ENCODE data around the gene GPR152.
"Not testable (repeated sequence)": the region's sequence is repeated elsewhere in the genome, so short reads cannot be mapped to it uniquely, and the experiment has no call there.

Gene GPR152

DNA sequence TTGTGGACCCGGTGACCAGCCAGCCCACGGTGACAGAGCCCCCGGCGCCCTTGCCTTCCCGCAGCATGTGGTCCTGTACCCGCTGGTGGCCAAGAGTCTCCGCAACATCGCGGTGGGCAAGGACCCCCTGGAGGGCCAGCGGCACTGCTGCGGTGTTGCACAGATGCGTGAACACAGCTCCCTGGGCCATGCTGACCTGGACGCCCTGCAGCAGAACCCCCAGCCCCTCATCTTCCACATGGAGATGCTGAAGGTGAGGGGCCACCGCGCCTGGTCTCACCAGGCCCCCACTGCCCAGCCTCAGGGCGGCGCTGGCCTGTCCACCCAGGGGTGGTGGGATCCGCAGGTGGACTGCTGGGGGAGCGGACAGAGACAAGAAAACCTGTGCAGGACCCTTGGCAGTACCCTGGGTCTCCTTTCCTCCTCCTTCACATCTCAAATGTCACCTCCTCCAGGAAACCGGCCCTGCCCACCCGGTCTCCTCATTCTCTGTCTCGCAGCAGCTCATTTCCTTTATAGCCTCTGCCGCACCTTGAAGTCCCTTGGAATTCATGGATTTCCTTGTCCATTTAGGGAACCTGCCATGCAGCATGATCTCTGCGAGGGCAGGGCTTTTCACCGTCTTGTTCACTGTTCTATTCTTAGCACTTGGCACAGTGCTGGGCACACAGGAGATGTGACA lies 36.8 kb upstream of the GPR152 start:
- no peak for DNase-seq

DNA sequence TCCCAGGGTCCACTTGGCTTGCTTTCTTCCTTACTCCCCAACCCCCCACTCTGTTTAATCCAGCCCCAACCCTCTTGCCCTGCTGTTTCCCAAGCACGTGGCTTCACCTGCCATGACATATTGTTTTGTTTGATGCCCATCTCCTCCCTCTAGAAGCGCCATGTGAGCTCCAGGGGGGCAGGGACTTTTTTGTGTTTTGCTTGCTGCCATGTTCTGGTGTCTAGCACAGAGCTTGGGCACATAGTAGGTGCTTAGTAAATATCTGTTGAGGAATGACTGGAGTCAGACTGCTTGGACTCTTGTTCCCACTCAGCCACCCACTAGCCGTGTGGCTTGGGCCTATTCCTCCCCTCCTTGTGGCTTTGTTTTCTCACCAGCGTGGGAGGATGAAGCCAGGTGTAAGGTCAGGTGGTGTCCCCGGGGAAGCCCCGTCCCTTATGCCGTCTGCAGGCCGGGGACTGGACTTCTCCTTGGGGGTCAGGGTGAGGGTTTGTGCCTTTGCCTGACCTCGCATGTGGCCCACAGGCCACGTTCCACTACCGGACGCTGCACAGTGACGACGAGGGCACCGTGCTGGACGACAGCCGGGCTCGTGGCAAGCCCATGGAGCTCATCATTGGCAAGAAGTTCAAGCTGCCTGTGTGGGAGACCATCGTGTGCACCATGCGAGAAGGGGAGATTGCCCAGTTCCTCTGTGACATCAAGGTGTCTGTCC lies 34.1 kb upstream of the GPR152 start:
- DNase-seq: peak; percentile 45

DNA sequence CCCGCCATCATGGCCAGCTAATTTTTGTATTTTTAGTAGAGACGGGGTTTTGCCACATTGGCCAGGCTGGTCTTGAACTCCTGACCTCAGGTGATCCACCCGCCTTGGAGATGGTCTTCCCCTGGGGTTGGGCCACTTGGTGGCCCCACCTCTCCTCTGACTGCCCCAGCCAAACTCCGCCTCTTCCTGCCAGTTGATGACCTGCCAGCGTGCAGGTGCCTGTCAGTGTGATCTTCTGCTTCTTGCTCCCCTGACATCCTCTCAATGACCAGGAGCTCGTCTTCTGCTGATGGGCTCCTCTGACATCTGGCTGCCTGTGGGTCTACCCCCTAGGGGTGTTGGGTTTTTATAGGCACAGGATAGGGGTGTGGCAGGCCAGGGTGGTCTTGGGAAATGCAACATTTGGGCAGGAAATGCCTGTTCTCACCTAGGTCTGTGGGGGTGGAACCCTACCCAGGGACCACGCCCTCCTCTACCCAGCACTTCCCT lies 33.4 kb upstream of the GPR152 start:
- peak; percentile 43 for DNase-seq

DNA sequence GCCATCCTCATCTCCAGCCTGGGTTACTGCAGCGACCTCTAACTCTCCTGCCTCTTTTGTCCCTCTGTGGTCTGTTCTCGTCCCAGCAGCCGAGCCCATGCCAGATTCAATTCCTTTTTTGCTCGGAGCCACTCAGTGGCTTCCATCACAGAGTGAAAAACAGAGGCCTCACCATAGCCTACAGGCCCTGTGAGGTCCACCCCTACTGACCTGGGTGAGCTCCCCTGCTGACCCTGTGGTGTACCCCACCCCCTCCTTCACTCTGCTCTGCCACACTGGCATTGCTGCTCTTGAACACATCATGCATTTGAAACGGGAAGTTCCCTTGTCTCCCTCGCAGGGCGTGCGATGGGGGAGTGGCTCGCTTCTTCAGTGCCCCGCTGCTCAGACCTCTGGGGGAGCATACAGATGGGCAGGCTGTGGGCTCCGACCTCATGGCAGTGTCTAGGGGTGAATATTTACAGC lies 32.4 kb upstream of the GPR152 start:
- DNase-seq: peak; percentile 74

DNA sequence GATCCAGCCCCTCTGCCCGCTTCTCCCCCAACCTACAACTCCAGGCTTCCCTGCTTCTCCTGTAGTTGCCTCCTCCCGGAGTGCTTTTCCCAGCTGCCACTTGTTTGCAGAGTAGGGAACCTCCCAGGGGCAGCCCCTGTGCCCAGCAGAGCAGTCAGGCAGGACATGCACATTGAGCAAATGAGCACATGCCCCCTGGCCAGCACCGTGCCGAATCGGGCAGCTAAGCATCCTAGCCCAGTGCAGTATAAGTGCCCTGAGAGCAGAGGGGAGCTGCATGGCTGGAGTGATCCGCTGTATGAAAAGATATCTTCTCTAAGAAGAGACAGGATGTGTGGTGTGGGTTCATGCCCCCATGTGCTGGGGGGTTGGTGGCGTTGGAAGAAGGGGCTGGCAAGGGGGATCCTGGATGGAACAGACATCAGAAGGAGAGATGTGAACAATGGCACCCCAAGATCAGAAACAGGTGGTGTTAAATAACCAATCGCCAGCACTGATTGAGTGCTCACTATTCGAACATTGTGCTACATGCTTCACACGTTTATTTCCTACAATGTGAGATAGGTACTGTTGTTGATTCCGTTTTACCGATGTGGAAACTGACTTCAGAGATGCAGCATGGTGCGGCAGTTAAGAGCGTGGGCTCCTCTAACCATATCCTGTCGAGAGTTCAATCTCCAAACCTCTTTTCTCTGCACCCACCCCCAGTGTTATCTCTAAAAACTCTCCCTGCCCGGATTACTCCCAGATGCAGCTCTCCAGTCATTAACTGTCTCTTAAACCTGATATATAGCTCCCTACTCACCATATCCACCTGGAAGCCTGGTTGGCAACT lies 31.5 kb upstream of the GPR152 start:
- DNase-seq: peak; percentile 60

DNA sequence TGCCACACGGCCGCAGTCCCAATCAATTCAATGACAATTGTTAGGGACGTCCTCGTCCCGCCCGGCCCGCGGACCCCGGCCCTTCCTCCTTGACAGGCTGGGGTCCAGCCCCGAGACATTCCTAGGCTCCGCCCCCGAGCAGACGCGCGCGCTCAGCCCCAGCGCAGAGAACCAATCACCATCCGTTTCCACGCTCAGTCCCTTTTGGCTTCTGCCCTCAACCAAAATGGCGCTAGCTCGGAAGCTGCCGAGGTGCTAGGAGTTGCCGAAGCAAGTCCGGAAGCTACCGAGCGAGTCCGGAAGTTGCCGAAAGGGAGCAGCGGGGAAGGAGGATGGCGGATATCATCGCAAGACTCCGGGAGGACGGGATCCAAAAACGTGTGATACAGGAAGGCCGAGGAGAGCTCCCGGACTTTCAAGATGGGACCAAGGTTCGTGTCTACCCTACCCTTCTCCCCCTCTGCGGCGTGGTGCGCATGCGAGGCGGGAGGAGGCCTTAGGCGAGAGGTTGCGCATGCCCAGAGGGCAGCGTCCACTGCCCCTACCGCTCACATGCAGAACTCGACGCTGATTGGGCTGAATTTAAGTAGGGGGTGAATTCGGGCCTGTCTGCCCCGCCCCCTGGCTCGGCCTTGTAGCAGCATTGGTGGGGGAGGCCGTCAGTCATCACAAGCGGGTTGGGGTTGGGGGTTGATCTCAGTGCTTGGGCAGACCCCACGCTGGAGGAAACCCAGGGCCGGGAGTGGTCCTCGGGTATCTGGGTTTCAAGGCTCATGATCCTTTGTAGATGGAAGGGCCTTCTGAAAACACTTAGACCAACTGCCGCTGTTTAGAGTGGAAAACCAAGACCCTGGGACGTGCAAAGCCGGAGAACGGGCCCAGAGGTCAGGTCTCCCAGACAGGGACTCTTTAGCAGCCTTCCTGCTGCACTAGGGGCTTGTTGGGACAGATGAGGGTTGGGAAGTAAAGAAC lies 30.6 kb upstream of the GPR152 start, which contains the start of gene AIP:
AIP (plus strand) TSS at position 200 of the 972 bp plus-strand sequence; CDS start at position 333, 133 bp downstream.
- DNase-seq: peak; percentile 98

DNA sequence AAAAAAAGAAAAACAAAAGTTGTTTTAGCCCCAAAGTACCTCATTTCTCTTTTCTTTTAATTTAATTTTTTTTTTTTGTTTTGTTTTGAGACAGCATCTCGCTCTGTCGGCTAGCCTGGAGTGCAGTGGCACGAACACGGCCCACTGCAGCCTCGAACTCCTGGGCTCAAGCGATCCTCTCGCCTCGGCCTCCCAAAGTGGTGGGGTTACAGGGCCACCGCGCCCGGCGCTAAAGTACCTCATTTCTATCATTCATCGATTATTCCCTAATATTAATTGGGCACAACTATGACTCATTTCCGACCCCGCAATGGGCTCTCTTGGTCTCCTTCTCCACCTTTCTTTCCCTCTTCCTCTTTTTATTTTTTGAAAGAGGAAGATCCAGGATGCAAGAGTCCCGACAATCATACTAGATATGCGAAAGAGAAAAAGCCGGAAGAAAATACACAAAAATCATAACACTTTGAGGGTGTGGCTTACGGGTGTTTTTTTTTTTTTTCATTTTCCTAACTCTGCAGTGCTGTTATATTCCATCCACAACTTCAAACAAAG lies 29.8 kb upstream of the GPR152 start:
- DNase-seq: no peak

DNA sequence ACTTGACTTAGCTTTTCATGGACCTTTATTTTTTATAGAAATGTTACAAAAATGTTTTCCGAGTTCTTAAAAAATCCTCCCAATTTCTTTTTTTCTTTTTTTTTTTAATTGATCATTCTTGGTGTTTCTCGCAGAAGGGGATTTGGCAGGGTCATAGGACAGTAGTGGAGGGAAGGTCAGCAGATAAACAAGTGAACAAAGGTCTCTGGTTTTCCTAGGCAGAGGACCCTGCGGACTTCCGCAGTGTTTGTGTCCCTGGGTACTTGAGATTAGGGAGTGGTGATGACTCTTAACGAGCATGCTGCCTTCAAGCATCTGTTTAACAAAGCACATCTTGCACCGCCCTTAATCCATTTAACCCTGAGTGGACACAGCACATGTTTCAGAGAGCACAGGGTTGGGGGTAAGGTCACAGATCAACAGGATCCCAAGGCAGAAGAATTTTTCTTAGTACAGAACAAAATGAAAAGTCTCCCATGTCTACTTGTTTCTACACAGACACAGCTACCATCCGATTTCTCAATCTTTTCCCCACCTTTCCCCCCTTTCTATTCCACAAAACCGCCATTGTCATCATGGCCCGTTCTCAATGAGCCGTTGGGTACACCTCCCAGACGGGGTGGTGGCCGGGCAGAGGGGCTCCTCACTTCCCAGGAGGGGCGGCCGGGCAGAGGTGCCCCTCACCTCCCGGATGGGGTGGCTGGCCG lies 25.0 kb upstream of the GPR152 start:
- not testable (repeated sequence) for DNase-seq

DNA sequence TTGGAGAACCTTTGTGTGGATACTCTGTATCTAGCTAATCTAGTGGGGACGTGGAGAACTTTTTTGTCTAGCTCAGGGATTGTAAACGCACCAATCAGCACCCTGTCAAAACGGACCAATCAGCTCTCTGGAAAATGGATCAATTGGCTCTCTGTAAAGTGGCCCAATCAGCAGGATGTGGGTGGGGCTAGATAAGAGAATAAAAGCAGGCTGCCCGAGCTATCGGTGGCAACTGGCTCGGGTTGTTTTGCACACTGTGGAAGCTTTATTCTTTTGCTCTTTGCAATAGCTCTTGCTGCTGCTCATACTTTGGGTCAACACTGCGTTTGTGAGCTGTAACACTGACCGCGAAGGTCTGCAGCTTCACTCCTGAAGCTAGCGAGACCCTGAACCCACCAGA lies 24.2 kb upstream of the GPR152 start:
- DNase-seq: not testable (repeated sequence)

DNA sequence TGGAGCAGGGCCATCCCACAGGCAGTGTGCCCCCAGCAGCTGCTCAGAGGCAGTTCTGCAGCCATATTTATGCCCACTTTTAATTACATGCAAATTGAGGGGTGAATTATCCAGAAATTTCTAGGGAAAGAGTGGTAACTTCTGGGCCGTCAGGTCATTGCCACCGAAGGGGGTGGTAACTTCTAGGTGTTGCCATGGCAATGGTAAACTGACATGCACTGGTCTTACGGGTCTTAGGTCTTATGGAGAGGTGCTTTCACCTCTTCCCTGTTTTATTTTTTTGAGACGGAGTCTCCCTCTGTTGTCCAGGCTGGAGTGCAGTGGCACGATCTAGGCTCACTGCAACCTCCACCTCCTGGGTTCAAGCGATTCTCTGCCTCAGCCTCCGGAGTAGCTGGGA lies 20.4 kb upstream of the GPR152 start:
- no peak for DNase-seq

DNA sequence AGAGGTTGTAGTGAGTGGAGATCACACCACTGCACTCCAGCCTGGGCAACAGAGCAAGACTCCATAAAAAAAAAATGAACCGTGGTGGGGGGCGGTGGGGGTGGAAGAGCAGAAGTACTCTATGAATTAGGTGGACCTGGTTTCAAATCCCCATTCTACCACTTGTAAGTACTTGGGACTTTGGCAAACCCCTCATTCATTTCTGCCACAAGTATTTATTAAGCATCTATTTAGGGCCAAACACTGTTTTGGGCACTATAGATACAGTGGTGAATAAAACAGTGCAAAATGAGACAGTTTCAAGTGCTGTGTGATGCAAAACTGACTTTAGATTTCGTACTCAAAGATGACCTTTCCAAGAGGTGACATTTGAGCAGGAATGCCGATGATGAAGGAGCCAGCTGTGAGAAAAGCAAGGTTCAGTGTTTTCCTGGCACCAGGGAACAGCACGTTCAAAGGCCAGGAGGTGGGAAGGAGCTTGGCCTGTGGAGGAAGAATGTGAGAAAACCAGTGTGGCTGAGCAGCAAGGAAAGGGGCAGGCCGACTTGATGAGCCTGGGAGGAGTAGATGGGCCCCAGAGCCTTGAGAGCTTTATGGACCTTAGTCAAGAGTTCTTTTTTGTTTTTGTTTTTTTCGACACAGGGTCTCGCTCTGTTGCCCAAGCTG lies 17.9 kb upstream of the GPR152 start:
- DNase-seq: no peak

DNA sequence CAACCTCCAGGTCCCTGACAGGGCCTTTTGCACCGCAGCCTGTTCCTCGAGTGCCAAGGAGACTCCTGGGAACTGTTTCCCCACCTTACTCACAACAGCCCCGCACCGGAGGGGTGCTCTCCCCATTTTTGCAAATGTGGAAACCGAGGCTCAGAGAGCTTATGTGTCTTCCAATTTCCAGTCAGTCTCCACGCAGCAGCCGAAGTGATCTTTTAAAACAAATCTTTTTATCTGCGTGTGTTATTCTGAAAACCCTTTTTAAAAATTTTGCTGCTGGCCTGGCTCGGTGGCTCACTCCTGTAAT lies 16.9 kb upstream of the GPR152 start:
- DNase-seq: no peak

DNA sequence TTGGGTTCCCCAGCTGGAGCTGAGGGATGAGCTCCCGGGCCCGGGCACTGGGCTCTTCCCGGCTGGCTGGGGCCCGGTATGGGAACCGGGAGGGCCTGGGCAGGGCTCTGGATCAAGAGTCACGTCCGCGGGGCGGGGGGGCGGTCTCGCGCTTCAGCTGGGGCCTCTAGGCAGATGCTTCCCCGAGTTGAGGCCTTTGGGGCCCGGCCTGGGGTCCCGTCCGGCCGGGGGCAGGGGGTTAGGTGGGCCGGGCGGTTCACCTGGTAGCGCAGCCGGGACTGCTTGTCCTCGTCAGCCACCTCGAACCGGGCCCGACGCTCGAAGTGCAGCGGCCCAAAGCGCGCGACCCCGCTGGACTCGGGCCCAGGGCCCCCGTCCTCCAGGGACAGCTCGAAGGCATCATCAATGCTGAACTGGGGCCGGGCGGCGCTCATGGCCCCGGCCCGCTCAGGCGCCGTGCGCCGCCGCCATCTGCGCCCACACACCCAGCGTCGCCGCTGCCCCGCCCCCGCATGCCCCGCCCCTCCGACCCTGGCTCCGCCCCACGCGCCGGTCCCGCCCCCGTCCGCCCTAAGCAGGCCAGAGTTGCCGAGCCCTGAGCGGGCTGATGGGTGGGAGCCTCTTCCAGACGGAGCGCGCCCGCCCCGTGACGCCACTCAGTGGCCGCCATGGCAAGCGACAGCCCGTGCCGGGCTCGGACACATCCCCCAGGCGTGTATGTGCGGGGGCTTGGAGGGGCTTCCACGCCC lies 16.4 kb upstream of the GPR152 start, which contains the start of gene TMEM134:
TMEM134 (minus strand) TSS at position 493 of the 749 bp plus-strand sequence; CDS start at position 434, 59 bp downstream.
- peak; percentile 93 for DNase-seq

DNA sequence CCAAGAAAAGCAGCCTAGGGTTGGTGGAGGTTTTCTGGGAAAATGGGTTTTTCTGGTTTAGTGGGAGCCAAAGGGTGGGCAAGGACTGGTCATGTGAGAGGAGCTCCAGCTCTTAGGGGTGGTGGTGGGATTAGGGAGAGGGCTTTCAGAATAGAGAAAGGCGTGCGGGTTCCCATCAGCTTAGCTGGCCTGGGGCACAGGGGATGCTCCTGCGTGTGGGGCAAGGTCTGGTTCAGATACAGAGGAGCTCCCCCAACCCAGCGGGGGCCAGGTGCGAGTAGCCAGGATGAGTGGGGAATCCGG lies 15.9 kb upstream of the GPR152 start:
- DNase-seq: no peak

DNA sequence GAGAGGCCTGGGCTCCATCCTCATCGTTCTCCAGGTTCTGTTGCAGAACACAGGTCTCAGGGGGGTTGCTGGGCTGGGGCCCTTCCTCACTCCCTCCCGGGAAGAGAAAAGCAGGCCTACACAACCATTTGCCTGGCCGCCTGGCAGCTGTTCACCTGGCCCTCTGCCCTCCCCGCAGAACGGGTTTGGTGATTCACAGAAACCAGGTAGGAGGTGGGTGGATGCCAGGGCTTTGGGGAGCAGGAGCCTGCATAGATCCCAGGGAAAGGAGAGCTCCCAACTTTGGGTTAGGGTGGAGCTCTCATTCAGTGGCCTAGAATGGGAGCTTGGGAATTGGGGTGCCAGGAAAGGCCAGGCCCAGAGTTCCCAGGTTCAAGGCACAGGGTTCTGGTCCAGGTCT lies 15.5 kb upstream of the GPR152 start:
- DNase-seq: peak; percentile 42

DNA sequence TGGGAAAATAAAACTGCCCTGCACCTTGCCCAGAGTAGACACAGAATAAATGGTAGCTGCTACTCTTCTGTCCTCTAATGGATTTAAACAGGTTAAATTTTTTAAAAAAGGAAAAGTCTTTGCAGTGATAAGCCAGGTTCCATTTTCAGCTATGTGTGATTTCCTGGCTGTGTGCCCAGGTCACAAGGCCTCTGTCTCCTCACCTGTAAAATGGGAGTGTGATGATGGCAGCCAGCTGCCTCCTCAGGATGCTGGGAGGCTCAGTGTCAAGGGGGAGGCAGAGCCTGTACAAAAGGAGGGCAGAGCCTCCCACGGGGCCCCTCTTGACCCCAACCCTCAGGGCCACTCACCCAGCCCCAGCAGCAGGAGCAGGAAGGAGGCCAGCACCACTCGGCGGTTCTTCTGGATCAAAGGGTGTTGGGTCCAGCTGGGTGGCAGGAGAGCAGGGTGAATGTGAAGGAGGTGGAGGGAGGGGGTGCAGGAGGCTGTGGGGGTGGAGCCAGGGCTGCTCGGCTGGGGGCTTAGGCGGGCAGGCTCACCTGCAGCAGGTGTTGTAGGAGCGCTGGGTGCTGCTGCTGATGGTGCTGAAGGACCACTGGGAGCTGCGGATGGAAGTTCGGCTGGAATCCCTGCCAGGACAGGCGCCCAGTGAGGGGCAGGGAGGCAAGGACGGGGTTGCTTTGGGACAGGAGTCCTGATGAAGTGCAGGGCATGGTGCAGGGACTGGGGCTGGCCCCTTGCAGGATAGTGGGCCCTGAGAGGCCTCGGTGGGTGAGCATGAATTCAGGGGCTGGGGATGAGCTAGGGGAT lies 14.6 kb upstream of the GPR152 start:
- no peak for DNase-seq

DNA sequence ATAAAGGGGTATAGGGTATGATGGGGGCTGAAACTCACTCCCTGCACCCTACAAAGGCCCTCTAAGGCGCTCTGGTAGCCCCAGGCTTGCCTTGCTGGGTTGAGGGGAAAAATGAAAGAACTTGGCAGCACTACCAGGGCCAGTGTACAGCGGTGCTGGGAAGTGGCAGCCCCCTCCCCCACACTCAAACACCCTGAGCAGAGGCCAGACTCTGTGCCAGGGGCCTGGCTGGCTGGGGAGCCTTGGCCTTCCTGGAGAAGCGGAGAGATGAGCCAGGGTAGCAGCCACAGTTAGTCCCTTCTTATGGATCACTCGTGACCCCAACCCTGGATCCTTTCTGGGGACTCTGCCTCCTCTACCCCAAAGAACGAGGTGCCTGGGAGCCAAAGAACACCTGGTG lies 13.8 kb upstream of the GPR152 start:
- DNase-seq: no peak

DNA sequence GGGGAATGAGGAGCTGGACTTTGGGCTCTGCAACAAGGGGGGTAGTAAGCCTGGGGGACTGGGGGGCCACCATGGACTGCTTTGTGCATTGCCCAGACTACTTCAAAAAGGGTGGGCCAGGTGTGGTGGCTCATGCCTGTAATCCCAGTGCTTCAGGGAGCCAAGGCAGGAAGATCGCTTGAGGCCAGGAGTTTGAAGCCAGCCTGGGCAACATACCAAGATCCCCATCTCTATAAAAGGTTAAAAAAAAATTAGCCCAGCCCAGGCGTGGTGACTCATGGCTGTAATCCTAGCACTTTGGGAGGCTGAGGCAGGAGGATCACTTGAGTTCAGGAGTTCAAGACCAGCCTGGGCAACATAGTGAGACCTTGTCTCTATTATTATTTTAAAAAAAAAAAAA lies 13.0 kb upstream of the GPR152 start:
- DNase-seq: not testable (repeated sequence)

DNA sequence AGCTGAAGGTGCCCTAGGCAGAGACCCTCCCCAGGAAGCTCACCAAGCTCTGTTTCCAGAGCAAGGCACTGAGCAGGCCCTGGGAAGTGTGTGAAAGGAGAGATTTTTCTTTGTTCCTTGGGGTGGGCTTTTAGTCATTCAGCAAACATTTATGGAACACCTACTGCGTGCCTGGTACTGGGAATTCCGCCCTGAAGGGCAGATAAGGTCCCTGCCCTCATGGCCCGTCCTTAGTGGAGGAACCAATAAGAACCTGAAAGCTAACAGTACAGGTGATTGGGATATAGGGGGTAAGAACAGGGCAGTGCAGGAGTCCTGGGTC lies 12.6 kb upstream of the GPR152 start:
- no peak for DNase-seq

All from stimulated activated CD4-positive, alpha-beta T cell treated with anti-CD3 and anti-CD28 coated beads, Interleukin-4, amount 100 ng/mL, for 24 hours (primary cell).